ENCODE results near the gene CSRNP3.

Gene CSRNP3

DNA sequence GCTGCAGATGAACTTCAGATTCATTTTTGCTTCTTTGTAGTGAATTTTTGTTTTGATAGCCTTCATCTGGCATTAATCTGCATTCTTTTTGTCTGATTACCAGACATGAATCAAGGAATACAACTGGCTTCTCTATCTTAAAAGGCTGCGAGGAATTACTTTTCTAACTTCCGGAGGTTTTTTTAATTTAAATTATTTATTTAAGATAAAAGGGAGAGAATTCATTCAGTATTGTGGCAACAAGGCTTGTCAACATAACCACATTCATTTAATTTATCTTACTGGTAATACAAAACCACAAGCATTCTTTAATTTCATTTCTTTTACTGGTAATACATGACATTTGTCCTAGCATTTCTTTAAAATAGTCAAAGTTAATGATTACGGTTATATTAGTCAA, 36.0 kb downstream of the CSRNP3 start:
- H3K27ac ChIP-seq (ENCODE audit: low read depth, low read length): no peak overlapping the region
- H3K4me3 ChIP-seq (ENCODE audit: low read depth, low read length): no peak overlapping the region
- no peaks in the 10 kb centered on the region for H3K9me3 ChIP-seq (ENCODE audit: control insufficient read depth, insufficient read depth, low read depth, low read length)
- no peaks in the 10 kb centered on the region for H3K27me3 ChIP-seq (ENCODE audit: control insufficient read depth, insufficient read depth, low read length)
- H3K9ac ChIP-seq (ENCODE audit: low read length): no peak overlapping the region
- H3K36me3 ChIP-seq (ENCODE audit: control insufficient read depth, insufficient read depth, low read length): no peaks in the 10 kb centered on the region
- H3K4me1 ChIP-seq (ENCODE audit: control insufficient read depth, insufficient read depth, low read length): no peaks in the 10 kb centered on the region

DNA sequence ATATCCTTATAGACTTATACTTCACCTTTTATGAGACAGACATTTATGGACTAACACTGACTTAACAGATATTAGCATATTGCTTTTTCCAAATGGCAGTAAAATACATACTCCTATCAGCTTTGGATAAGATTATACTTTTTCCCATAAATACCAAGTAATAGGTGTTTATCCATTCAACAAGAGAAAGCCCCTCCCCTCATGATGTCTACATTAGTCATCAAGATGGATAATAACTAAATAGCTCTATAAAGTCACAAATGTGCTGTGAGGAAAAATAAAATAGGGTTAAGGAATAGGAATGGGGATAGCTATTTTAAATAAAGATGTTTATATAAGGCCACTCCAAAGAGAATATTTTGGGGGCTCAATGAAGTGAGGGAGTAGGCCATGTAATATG, 39.4 kb downstream of the CSRNP3 start:
- Histone ChIP-seq H3K9me3 (ENCODE audit: control insufficient read depth, insufficient read depth, low read depth, low read length) (no peaks in the 10 kb centered on the region), H3K4me3 (ENCODE audit: low read depth, low read length) (no peak overlapping the region), H3K9ac (ENCODE audit: low read length) (no peak overlapping the region), H3K27ac (ENCODE audit: low read depth, low read length) (no peak overlapping the region), H3K27me3 (ENCODE audit: control insufficient read depth, insufficient read depth, low read length) (no peaks in the 10 kb centered on the region), H3K4me1 (ENCODE audit: control insufficient read depth, insufficient read depth, low read length) (no peaks in the 10 kb centered on the region), H3K36me3 (ENCODE audit: control insufficient read depth, insufficient read depth, low read length) (no peaks in the 10 kb centered on the region)

DNA sequence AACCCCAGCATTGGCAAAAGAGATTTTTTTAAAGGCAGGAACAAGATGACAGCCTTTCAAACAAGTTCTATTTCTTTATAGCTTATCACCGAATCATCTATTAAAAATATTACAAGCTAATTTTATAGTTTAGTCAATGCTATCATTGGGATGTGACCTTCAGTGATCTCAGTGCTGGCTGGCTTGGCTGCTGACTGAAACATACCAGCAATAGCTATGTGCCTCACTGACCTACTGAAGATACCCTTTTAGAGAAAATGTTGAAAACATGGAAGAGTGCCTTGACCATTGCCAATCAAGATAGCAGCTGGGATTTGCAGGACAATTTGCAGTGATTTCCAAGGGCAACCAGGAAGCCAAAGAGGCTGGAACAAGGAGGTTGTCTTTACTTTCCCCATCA, 44.0 kb downstream of the CSRNP3 start:
- Histone ChIP-seq H3K36me3 (ENCODE audit: control insufficient read depth, insufficient read depth, low read length) (no peaks in the 10 kb centered on the region), H3K9ac (ENCODE audit: low read length) (no peak overlapping the region), H3K9me3 (ENCODE audit: control insufficient read depth, insufficient read depth, low read depth, low read length) (no peaks in the 10 kb centered on the region), H3K27me3 (ENCODE audit: control insufficient read depth, insufficient read depth, low read length) (no peaks in the 10 kb centered on the region), H3K27ac (ENCODE audit: low read depth, low read length) (no peak overlapping the region), H3K4me3 (ENCODE audit: low read depth, low read length) (no peak overlapping the region), H3K4me1 (ENCODE audit: control insufficient read depth, insufficient read depth, low read length) (no peaks in the 10 kb centered on the region)

DNA sequence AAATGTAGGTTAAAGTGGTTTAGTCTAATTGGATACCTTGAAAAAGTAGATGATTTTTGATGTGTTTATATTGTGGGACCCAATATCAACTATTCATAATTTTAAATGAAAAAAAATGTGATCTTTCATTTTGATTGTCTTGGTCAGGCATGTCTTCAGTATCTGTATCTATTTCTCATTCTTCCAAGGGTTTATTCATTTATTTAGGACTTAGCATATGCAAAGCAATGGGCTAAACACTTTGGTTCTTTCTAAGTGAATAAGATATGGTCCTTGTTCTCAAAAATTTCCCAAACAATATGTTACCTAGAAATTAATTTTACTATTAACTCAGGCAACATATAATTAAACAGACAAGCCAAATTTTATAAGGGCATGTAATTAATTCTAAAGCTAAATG, 49.1 kb downstream of the CSRNP3 start:
- Histone ChIP-seq H3K9me3 (ENCODE audit: control insufficient read depth, insufficient read depth, low read depth, low read length) (no peaks in the 10 kb centered on the region), H3K4me3 (ENCODE audit: low read depth, low read length) (no peak overlapping the region), H3K4me1 (ENCODE audit: control insufficient read depth, insufficient read depth, low read length) (peaks cover 11% of the 10 kb centered on the region; the same call in 1 of the 2 replicates), H3K27ac (ENCODE audit: low read depth, low read length) (no peak overlapping the region), H3K27me3 (ENCODE audit: control insufficient read depth, insufficient read depth, low read length) (no peaks in the 10 kb centered on the region), H3K36me3 (ENCODE audit: control insufficient read depth, insufficient read depth, low read length) (no peaks in the 10 kb centered on the region), H3K9ac (ENCODE audit: low read length) (no peak overlapping the region)

DNA sequence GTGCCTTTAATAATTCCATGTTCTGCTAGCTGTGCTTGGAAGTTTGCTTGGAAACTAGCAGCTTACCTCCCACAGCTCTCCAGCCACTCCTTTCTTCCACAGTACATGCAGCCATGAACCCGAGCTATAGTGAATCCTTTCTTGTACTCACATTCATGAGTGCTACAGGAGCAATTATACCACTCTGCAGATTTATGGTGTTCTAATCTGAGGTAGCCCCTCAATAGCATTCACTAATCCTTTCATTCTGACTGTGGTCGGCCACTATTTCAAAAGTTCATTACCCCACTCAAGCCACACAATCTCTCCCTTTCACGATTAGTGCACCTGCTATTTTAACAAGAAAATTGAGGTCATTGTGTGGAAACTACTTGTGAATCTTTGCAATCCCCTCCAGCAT, 53.2 kb downstream of the CSRNP3 start:
- Histone ChIP-seq H3K4me1 (ENCODE audit: control insufficient read depth, insufficient read depth, low read length) (peaks cover 11% of the 10 kb centered on the region; the same call in 1 of the 2 replicates), H3K36me3 (ENCODE audit: control insufficient read depth, insufficient read depth, low read length) (no peaks in the 10 kb centered on the region), H3K27ac (ENCODE audit: low read depth, low read length) (no peak overlapping the region), H3K9ac (ENCODE audit: low read length) (no peak overlapping the region), H3K27me3 (ENCODE audit: control insufficient read depth, insufficient read depth, low read length) (no peaks in the 10 kb centered on the region), H3K4me3 (ENCODE audit: low read depth, low read length) (no peak overlapping the region), H3K9me3 (ENCODE audit: control insufficient read depth, insufficient read depth, low read depth, low read length) (no peaks in the 10 kb centered on the region)

DNA sequence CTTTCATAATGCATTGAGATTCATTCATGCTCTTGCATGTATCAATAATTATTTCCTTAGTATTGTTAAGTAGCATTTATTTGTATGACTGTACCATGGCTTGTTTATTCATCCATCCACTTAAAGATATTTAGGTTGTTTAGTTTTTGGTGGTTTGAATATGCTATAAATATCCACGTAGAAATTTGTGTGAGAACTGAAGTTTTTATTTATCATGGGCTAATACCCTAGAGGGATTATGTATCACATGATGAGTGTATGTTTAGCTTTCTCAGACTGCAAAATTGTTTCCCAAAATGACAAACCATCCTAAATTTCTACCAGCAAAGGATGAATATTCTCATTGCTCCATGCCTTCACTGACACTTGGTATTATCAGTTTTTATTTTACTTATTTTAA, 55.2 kb downstream of the CSRNP3 start:
- Histone ChIP-seq H3K27ac (ENCODE audit: low read depth, low read length) (no peak overlapping the region), H3K4me1 (ENCODE audit: control insufficient read depth, insufficient read depth, low read length) (peaks cover 11% of the 10 kb centered on the region; the same call in 1 of the 2 replicates), H3K9me3 (ENCODE audit: control insufficient read depth, insufficient read depth, low read depth, low read length) (no peaks in the 10 kb centered on the region), H3K9ac (ENCODE audit: low read length) (no peak overlapping the region), H3K36me3 (ENCODE audit: control insufficient read depth, insufficient read depth, low read length) (no peaks in the 10 kb centered on the region), H3K4me3 (ENCODE audit: low read depth, low read length) (no peak overlapping the region), H3K27me3 (ENCODE audit: control insufficient read depth, insufficient read depth, low read length) (no peaks in the 10 kb centered on the region)

DNA sequence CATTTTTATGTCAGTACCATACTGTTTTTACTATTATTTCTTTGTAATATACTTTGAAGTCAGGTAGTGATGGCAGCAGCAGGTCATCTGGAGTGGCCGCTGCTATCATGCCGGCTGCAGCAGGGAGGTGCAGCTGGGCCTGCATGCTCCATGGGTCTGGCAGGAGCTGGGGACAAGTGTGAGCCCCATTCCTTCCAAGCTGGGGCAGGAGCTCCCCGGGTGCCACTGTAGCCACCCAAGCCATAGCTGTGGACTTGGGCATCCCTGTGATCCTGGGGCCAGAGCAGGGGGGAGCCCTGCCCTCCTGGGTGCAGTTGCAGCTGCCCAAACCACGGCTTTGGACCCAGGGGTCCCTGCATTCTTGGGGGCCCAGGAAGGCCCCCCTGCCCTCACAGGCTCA, 59.2 kb downstream of the CSRNP3 start:
- Histone ChIP-seq H3K36me3 (ENCODE audit: control insufficient read depth, insufficient read depth, low read length) (no peaks in the 10 kb centered on the region), H3K4me1 (ENCODE audit: control insufficient read depth, insufficient read depth, low read length) (no peaks in the 10 kb centered on the region), H3K9me3 (ENCODE audit: control insufficient read depth, insufficient read depth, low read depth, low read length) (no peaks in the 10 kb centered on the region), H3K9ac (ENCODE audit: low read length) (no peak overlapping the region), H3K27ac (ENCODE audit: low read depth, low read length) (no peak overlapping the region), H3K27me3 (ENCODE audit: control insufficient read depth, insufficient read depth, low read length) (no peaks in the 10 kb centered on the region), H3K4me3 (ENCODE audit: low read depth, low read length) (no peak overlapping the region)

DNA sequence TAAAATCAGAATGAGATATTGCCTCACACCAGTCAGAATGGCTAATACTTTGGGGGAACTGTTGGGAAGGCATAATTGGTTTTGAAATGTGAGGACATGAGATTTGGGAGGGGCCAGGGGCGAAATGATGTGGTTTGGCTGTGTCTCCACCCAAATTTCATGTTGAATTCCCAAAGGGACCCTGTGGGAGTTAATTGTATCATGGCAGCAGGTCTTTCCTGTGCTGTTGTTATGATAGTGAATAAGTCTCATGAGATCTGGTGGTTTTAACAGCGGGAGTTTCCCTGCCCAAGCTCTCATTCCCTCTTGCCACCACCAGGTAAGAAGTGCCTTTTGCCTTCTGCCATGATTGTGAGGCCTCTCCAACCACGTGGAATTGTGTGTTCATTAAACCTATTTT, 59.6 kb downstream of the CSRNP3 start:
- Histone ChIP-seq H3K9me3 (ENCODE audit: control insufficient read depth, insufficient read depth, low read depth, low read length) (no peaks in the 10 kb centered on the region), H3K36me3 (ENCODE audit: control insufficient read depth, insufficient read depth, low read length) (no peaks in the 10 kb centered on the region), H3K4me1 (ENCODE audit: control insufficient read depth, insufficient read depth, low read length) (no peaks in the 10 kb centered on the region), H3K9ac (ENCODE audit: low read length) (no peak overlapping the region), H3K27ac (ENCODE audit: low read depth, low read length) (no peak overlapping the region), H3K27me3 (ENCODE audit: control insufficient read depth, insufficient read depth, low read length) (no peaks in the 10 kb centered on the region), H3K4me3 (ENCODE audit: low read depth, low read length) (no peak overlapping the region)

DNA sequence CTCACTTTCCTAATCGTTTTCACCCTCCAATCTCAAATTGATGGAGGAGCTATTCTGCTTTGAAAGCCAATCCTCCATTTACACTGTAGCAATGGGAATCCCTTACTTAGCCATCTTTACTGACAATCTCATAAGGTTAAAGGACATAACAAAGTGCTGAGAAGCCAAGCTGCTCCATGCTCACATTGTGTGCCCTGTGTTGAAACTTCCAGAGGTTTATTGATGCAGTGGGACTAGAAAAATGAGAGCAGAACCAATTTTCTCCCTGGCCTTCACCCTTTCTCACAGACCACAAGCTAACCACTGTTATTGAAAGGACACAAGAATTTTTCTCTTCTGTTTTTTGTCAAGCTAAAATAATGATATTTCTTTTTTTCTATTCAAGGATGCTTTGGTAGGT, 63.8 kb downstream of the CSRNP3 start:
- H3K27ac ChIP-seq (ENCODE audit: low read depth, low read length): no peak overlapping the region
- no peaks in the 10 kb centered on the region for H3K36me3 ChIP-seq (ENCODE audit: control insufficient read depth, insufficient read depth, low read length)
- H3K9me3 ChIP-seq (ENCODE audit: control insufficient read depth, insufficient read depth, low read depth, low read length): no peaks in the 10 kb centered on the region
- H3K4me3 ChIP-seq (ENCODE audit: low read depth, low read length): no peak overlapping the region
- no peaks in the 10 kb centered on the region for H3K27me3 ChIP-seq (ENCODE audit: control insufficient read depth, insufficient read depth, low read length)
- no peak overlapping the region for H3K9ac ChIP-seq (ENCODE audit: low read length)
- H3K4me1 ChIP-seq (ENCODE audit: control insufficient read depth, insufficient read depth, low read length): peaks cover 3% of the 10 kb centered on the region; the same call in 1 of the 2 replicates

DNA sequence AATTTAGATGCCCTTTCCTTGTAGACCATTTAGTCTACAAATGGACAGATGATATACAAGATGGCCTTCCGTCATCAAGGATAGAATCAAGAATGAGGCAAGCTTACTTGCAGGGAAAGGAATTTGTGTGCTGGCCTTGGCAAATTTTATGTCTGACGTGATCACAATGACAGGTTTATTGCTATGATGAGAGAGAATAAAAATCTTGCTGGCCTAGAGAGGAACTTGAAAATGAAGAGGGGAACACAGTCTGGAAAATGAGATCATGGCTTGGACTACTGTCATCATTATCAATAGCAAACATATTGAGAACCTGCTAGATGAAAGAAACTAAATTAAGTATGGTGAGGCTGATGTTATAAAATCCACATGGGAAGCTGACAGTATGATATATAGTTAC, 66.0 kb downstream of the CSRNP3 start:
- Histone ChIP-seq H3K4me3 (ENCODE audit: low read depth, low read length) (no peak overlapping the region), H3K27me3 (ENCODE audit: control insufficient read depth, insufficient read depth, low read length) (no peaks in the 10 kb centered on the region), H3K36me3 (ENCODE audit: control insufficient read depth, insufficient read depth, low read length) (no peaks in the 10 kb centered on the region), H3K27ac (ENCODE audit: low read depth, low read length) (no peak overlapping the region), H3K9ac (ENCODE audit: low read length) (no peak overlapping the region), H3K4me1 (ENCODE audit: control insufficient read depth, insufficient read depth, low read length) (peaks cover 3% of the 10 kb centered on the region; the same call in 1 of the 2 replicates), H3K9me3 (ENCODE audit: control insufficient read depth, insufficient read depth, low read depth, low read length) (no peaks in the 10 kb centered on the region)

DNA sequence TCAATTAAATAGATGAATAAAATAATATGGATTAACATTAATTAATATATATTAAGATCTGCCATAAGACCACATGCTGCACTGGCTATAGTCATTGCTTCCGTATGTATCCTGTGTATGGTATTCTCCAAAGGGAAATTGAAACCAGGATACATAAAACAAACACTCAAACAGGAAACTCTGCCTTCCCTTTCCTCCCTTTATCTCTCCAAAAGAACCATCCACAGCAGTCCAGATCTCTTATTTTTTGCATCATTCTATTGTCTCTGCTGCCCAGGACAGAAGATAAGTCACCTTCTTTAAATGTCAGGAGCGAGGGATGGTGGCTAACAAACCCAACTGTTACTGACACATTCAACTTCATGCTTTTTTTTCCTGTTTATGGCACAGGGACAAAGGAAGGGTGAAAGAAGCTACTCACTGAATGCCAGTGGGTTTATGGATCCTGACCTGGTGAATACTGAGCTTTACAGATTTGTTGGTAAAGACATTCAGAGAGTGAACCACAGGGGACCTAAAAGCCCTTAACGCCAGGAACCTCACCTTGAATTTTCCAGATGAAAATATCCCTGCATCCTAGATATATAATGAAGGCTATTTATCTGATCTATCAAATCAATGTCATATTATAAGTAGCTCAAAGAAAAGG, 67.5 kb downstream of the CSRNP3 start:
- H3K9me3 ChIP-seq (ENCODE audit: control insufficient read depth, insufficient read depth, low read depth, low read length): no peaks in the 10 kb centered on the region
- H3K4me3 ChIP-seq (ENCODE audit: low read depth, low read length): no peak overlapping the region
- H3K4me1 ChIP-seq (ENCODE audit: control insufficient read depth, insufficient read depth, low read length): peaks cover 3% of the 10 kb centered on the region; the same call in 1 of the 2 replicates

More for the DNA sequence above, 67.5 kb downstream of the CSRNP3 start:
- no peaks in the 10 kb centered on the region for H3K27me3 ChIP-seq (ENCODE audit: control insufficient read depth, insufficient read depth, low read length)
- H3K36me3 ChIP-seq (ENCODE audit: control insufficient read depth, insufficient read depth, low read length): no peaks in the 10 kb centered on the region
- no peak overlapping the region for H3K9ac ChIP-seq (ENCODE audit: low read length)
- no peak overlapping the region for H3K27ac ChIP-seq (ENCODE audit: low read depth, low read length)

Data from HUES6 (cell line).